CD14-positive monocyte (primary cell): Measurements from ENCODE around the gene ARHGEF7. TPM values are rescaled to one million over a fixed set of nuclear protein-coding genes. Genes with fewer than 3 reads are reported as not detected.

ENCODE experiments used
- DNase-seq, 3 donors: peaks; one replicate each; pipeline ENCODE4 v3.0.0-alpha.2; 2011 to 2022
- H2AFZ ChIP-seq: 2 replicates; pipeline ENCODE4 v1.6.0; 2012; ENCODE audit warnings: mild to moderate bottlenecking, low read depth, low read length, inconsistent platforms; ENCODE audit not compliant: insufficient read depth, poor library complexity, severe bottlenecking
- H3K27ac ChIP-seq, 2 donors: 1 replicate in 1 of 2; 2 replicates in 1 of 2; pipeline ENCODE4 v1.5.1; 2012 to 2013; ENCODE audit warnings: low read length in 2 of 2, control low read depth in 1 of 2, inconsistent platforms in 1 of 2, low read depth in 1 of 2, mild to moderate bottlenecking in 1 of 2
- H3K27me3 ChIP-seq, 2 donors: one replicate each; pipeline versions ENCODE4 v1.6.0 to v1.6.1; 2011 to 2013; ENCODE audit warnings: low read length in 2 of 2; ENCODE audit not compliant: control insufficient read depth in 2 of 2, insufficient read depth in 2 of 2
- H3K36me3 ChIP-seq, 2 donors: replicated peaks in 1 of 2; 1 replicate in 1 of 2; 2 replicates in 1 of 2; pipeline versions ENCODE4 v1.5.1 to v1.6.1; 2012 to 2013; ENCODE audit warnings: low read length in 2 of 2, control low read depth in 1 of 2, inconsistent platforms in 1 of 2, mild to moderate bottlenecking in 1 of 2; ENCODE audit not compliant: insufficient read depth in 2 of 2, control insufficient read depth in 1 of 2
- H3K4me1 ChIP-seq, 2 donors: 1 replicate in 1 of 2; 2 replicates in 1 of 2; pipeline versions ENCODE4 v1.5.1 to v1.6.1; 2012 to 2013; ENCODE audit warnings: low read length in 2 of 2, control low read depth in 1 of 2, inconsistent platforms in 1 of 2, mild to moderate bottlenecking in 1 of 2, moderate library complexity in 1 of 2; ENCODE audit not compliant: insufficient read depth in 2 of 2, control insufficient read depth in 1 of 2
- H3K4me2 ChIP-seq: replicated peaks from 2 replicates; pipeline ENCODE3; 2012; ENCODE audit warnings: low read length, moderate library complexity, mild to moderate bottlenecking; ENCODE audit not compliant: poor library complexity, severe bottlenecking; ENCODE audit errors: extremely low read depth
- H3K4me3 ChIP-seq, 3 experiments: fragments of 200-600 bp in 1 of 3; sonication (generic) in 1 of 3; replicated peaks in 1 of 3; 1 replicate in 2 of 3; 2 replicates in 1 of 3; pipeline ENCODE4 v1.5.1; 2011 to 2013; ENCODE audit warnings: low read length in 3 of 3, mild to moderate bottlenecking in 3 of 3, control low read depth in 2 of 3, low read depth in 2 of 3, inconsistent platforms in 1 of 3, moderate library complexity in 1 of 3
- H3K79me2 ChIP-seq: 2 replicates; pipeline ENCODE4 v1.6.0; 2012; ENCODE audit warnings: mild to moderate bottlenecking, control low read depth, inconsistent platforms, low read length, moderate library complexity; ENCODE audit not compliant: insufficient read depth
- H3K9ac ChIP-seq: 2 replicates; pipeline ENCODE4 v1.6.0; 2017; ENCODE audit warnings: low read length, mild to moderate bottlenecking; ENCODE audit not compliant: insufficient read depth, poor library complexity, severe bottlenecking
- H3K9me3 ChIP-seq, 2 donors: replicated peaks in 1 of 2; 1 replicate in 1 of 2; 2 replicates in 1 of 2; pipeline versions ENCODE4 v1.5.1 to v1.6.1; 2012 to 2013; ENCODE audit warnings: low read length in 2 of 2, control low read depth in 1 of 2; ENCODE audit not compliant: control insufficient read depth in 1 of 2, insufficient read depth in 1 of 2
- H4K20me1 ChIP-seq: 2 replicates; pipeline ENCODE4 v1.6.0; 2012; ENCODE audit warnings: mild to moderate bottlenecking, low read length, control low read depth, moderate library complexity; ENCODE audit not compliant: insufficient read depth
- H3K27ac Mint-ChIP-seq, 7 donors: one replicate each; pipeline ENCODE4 v1.8.0; 2020; ENCODE audit warnings: mild to moderate bottlenecking in 7 of 7, mixed read lengths in 7 of 7, moderate library complexity in 6 of 7, inconsistent platforms in 2 of 7
- H3K27me3 Mint-ChIP-seq, 3 donors: one replicate each; pipeline ENCODE4 v1.8.0; 2021 to 2022; ENCODE audit warnings: low read depth in 3 of 3, mild to moderate bottlenecking in 3 of 3, mixed read lengths in 3 of 3, moderate library complexity in 3 of 3, inconsistent platforms in 1 of 3
- H3K36me3 Mint-ChIP-seq, 2 donors: one replicate each; pipeline ENCODE4 v1.8.0; 2020; ENCODE audit warnings: mixed read lengths in 2 of 2, inconsistent platforms in 1 of 2, mild to moderate bottlenecking in 1 of 2
- H3K4me1 Mint-ChIP-seq: one replicate; pipeline ENCODE4 v1.8.0; 2020; ENCODE audit warnings: mild to moderate bottlenecking, mixed read lengths
- H3K4me3 Mint-ChIP-seq, 2 donors: one replicate each; pipeline ENCODE4 v1.8.0; 2020; ENCODE audit warnings: mild to moderate bottlenecking in 2 of 2, mixed read lengths in 2 of 2, moderate library complexity in 1 of 2
- H3K9me3 Mint-ChIP-seq, 7 donors: one replicate each; pipeline ENCODE4 v1.8.0; 2020 to 2022; ENCODE audit warnings: mixed read lengths in 7 of 7, mild to moderate bottlenecking in 6 of 7, moderate library complexity in 6 of 7, inconsistent platforms in 2 of 7
- WGBS: methylation state at CpG from one replicate; pipeline ENCODE4 v1.1.5; 2013; ENCODE audit warnings: missing lambda C conversion rate; ENCODE audit not compliant: insufficient coverage; 5-methylcytosine and 5-hydroxymethylcytosine counted together
- intact Hi-C, 2 donors: fragments of 100-400 bp; cut with micrococcal nuclease; formaldehyde crosslinking; loops; one replicate each; pipeline versions ENCODE4 v1.15.0 to v1.15.1; 2023
- polyA plus RNA-seq, 3 donors: library from polyadenylated mRNA; depleted of rRNA in 1 of 3; unstranded in 2 of 3; stranded (reverse) in 1 of 3; fragments of 300-500 nt in 2 of 3; fragments of >200 nt in 1 of 3; fragmentation: Illumina TruSeq in 2 of 3; gene quantifications; 1 replicate in 2 of 3; 2 replicates in 1 of 3; pipeline ENCODE4 v1.2.3, GENCODE V29; 2012 to 2021
- TF ChIP-seq, protein P1 (sequence below): fragments of 200-600 bp; IDR thresholded peaks from one replicate; pipeline ENCODE4 v1.8.0; 2022; ENCODE audit warnings: antibody characterized with exemption, mild to moderate bottlenecking

ARHGEF7 gene
- polyA plus RNA-seq, 3 donors: 4.6 to 29.0 (median 6.1) TPM

DNA sequence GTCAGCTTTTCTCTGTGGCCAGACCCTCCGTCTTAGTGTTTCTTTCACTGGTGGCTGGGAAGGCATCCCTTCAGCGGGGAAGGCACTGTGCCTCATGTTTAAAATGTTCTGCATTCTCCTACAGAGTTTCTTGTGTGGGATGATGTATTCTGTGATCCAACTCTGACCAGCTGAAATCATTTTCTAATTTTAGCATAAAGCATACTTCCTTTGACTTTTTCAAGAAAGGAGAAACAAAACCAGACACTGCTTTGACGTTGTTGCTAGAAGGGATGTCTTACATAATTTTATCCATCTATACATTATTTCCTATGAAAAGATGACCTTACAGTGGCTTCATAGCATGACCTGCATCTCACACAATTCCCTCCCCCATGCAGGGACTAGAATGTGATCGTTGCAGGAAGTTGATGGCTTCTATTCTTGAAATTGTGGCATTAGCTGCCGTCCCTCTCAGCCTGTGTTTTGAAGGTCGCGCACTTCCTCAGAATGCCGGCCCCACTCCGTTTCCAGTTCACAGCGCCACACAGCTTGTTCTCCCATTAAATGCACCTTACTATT is 166.7 kb downstream of the ARHGEF7 start:
- Histone ChIP-seq H2AFZ (no peak overlapping the region), H3K4me3 (no peak overlapping the region), H3K79me2 (no peaks in the 10 kb centered on the region), H3K36me3 (peaks cover 75 to 97% of the 10 kb centered on the region in 2 donors), H3K9ac (no peak overlapping the region), H4K20me1 (no peaks in the 10 kb centered on the region), H3K9me3 (no peaks in the 10 kb centered on the region), H3K4me1 (peaks cover 4 to 8% of the 10 kb centered on the region in 2 donors), H3K27ac (no peak overlapping the region), H3K4me2 (no peak overlapping the region), H3K27me3 (no peaks in the 10 kb centered on the region)
- TF ChIP-seq, protein P1, sequence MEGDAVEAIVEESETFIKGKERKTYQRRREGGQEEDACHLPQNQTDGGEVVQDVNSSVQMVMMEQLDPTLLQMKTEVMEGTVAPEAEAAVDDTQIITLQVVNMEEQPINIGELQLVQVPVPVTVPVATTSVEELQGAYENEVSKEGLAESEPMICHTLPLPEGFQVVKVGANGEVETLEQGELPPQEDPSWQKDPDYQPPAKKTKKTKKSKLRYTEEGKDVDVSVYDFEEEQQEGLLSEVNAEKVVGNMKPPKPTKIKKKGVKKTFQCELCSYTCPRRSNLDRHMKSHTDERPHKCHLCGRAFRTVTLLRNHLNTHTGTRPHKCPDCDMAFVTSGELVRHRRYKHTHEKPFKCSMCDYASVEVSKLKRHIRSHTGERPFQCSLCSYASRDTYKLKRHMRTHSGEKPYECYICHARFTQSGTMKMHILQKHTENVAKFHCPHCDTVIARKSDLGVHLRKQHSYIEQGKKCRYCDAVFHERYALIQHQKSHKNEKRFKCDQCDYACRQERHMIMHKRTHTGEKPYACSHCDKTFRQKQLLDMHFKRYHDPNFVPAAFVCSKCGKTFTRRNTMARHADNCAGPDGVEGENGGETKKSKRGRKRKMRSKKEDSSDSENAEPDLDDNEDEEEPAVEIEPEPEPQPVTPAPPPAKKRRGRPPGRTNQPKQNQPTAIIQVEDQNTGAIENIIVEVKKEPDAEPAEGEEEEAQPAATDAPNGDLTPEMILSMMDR: no peak
- Mint-ChIP-seq H3K4me3 (no peak overlapping the region), H3K4me1 (peaks cover 11% of the 10 kb centered on the region), H3K27me3 (peaks cover 0 to 1% (median 0%) of the 10 kb centered on the region in 3 donors), H3K9me3 (peaks cover 0 to 3% (median 0%) of the 10 kb centered on the region in 7 donors), H3K36me3 (peaks cover 87 to 97% of the 10 kb centered on the region in 2 donors), H3K27ac (peak overlapping the region in 6 of 7 donors; percentile 15 to 85 (median 49))
- WGBS: no CpG with 5 or more reads among the region's 10 CpGs
- DNase-seq: peak in 2 of 3 donors; percentile 2 to 5
- intact Hi-C loops: no loop called here

DNA sequence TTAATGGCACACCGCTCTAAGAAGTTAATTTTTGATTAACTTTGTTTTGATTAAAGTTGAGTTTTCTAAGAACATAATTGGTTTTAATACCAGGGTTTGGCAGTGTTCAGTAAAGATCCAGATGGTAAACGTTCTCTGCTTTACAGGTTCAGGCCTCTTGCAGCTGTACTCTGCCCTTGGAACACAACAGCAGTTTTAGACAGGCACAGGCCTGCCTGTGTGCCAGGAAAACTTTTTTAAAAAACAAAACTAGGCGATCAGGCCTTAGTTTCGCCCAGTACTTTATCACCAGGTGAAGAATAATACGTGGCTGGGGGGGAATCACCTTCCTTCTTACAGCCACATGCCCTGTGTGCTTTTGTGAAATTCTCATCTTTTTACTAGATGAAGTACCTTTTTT is 167.3 kb downstream of the ARHGEF7 start:
- Histone ChIP-seq H3K27ac (no peak overlapping the region), H2AFZ (no peak overlapping the region), H3K9ac (no peak overlapping the region), H3K4me2 (no peak overlapping the region), H3K9me3 (no peaks in the 10 kb centered on the region), H4K20me1 (no peaks in the 10 kb centered on the region), H3K36me3 (peaks cover 76 to 97% of the 10 kb centered on the region in 2 donors), H3K4me3 (no peak overlapping the region), H3K27me3 (no peaks in the 10 kb centered on the region), H3K4me1 (peaks cover 4 to 8% of the 10 kb centered on the region in 2 donors), H3K79me2 (no peaks in the 10 kb centered on the region)
- peaks cover 0 to 3% (median 0%) of the 10 kb centered on the region in 7 donors for H3K9me3 Mint-ChIP-seq
- intact Hi-C loops: no loop called here
- 100% methylated on average over 1 of the region's 5 CpGs for WGBS
- peak overlapping the region in 1 of 7 donors; percentile 75 for H3K27ac Mint-ChIP-seq
- H3K4me1 Mint-ChIP-seq: peaks cover 11% of the 10 kb centered on the region
- TF ChIP-seq, protein P1: no peak
- peaks cover 87 to 97% of the 10 kb centered on the region in 2 donors for H3K36me3 Mint-ChIP-seq
- peaks cover 0 to 1% (median 0%) of the 10 kb centered on the region in 3 donors for H3K27me3 Mint-ChIP-seq
- DNase-seq: no peak
- no peak overlapping the region for H3K4me3 Mint-ChIP-seq
